Panc1 (cell line): Measurements from ENCODE around the gene TTC28. TPM values are rescaled to one million over a fixed set of nuclear protein-coding genes. Genes with fewer than 3 reads are reported as not detected.

ENCODE experiments used
- ATAC-seq: fragments of 200-7000 bp; cut with Tn5 transposase; 2 replicates; pipeline ENCODE4 v1.9.1; 2020; ENCODE audit warnings: mild to moderate bottlenecking, moderate library complexity
- BruUV-seq: library from RNA; stranded (reverse); fragments of 400-500 nt; replicated peaks from 2 replicates; lab custom pipeline; 2021; lab: Mats Ljungman, UMichigan
- CTCF ChIA-PET: fragments of 300-600 bp; sonication (Branson Sonifier 250); formaldehyde crosslinking; loops from one replicate; lab custom pipeline; 2022; ENCODE audit warnings: antibody characterized with exemption; lab: Charles Lee
- POLR2A ChIA-PET: fragments of 300-600 bp; sonication (Branson Sonifier 250); formaldehyde crosslinking; loops from one replicate; lab custom pipeline; 2022; ENCODE audit warnings: antibody characterized with exemption; lab: Charles Lee
- DNase-seq: peaks from one replicate; pipeline ENCODE4 v3.0.0-alpha.2; 2010; ENCODE audit warnings: low read depth, low spot score
- H3K27ac ChIP-seq: 2 replicates; pipeline ENCODE4 v1.5.1; 2011; ENCODE audit warnings: mild to moderate bottlenecking, low read length, inconsistent platforms
- H3K27me3 ChIP-seq: fragments of 200-500 bp; sonication (Bioruptor generic); 2 replicates; pipeline ENCODE4 v1.6.0; 2014; ENCODE audit warnings: low read length, inconsistent platforms; ENCODE audit not compliant: control insufficient read depth, insufficient read depth
- H3K36me3 ChIP-seq: fragments of 200-500 bp; sonication (Bioruptor generic); 2 replicates; pipeline ENCODE4 v1.5.1; 2014; ENCODE audit warnings: inconsistent platforms, mild to moderate bottlenecking, low read length, moderate library complexity; ENCODE audit not compliant: control insufficient read depth, insufficient read depth
- H3K4me1 ChIP-seq: 2 replicates; pipeline ENCODE4 v1.5.1; 2011; ENCODE audit warnings: inconsistent platforms, mild to moderate bottlenecking, low read length, moderate library complexity; ENCODE audit not compliant: control insufficient read depth, insufficient read depth
- H3K4me3 ChIP-seq, 2 experiments: 2 replicates each; pipeline ENCODE4 v1.5.1; 2011 to 2012; ENCODE audit warnings: low read depth in 2 of 2, low read length in 2 of 2, mild to moderate bottlenecking in 2 of 2, inconsistent platforms in 1 of 2, moderate library complexity in 1 of 2
- H3K9me3 ChIP-seq: fragments of 200-500 bp; sonication (Bioruptor generic); 2 replicates; pipeline ENCODE4 v1.5.1; 2014; ENCODE audit warnings: low read depth, mild to moderate bottlenecking, inconsistent platforms, low read length, moderate library complexity; ENCODE audit not compliant: control insufficient read depth, insufficient read depth
- POLR2AphosphoS5 ChIP-seq: IDR thresholded peaks from 2 replicates; pipeline ENCODE4 v1.6.1; 2012; ENCODE audit warnings: mild to moderate bottlenecking, low read depth, low read length, moderate library complexity
- SIN3A ChIP-seq: IDR thresholded peaks from 2 replicates; pipeline ENCODE4 v1.6.1; 2012; ENCODE audit warnings: low read depth, mild to moderate bottlenecking, low read length, moderate library complexity, borderline replicate concordance; ENCODE audit not compliant: insufficient read depth
- TCF7L2 ChIP-seq: IDR thresholded peaks from 2 replicates; pipeline ENCODE4 v1.6.1; 2011; ENCODE audit warnings: mild to moderate bottlenecking, low read depth, low read length, inconsistent platforms
- in situ Hi-C: cut with HindIII; loops from 2 replicates; pipeline ENCODE4 v1.10.0; 2016; ENCODE audit warnings: low sequenced_read_pairs, low pct_unique_long_range_greater_than_20kb
- intact Hi-C: fragments of 100-400 bp; cut with micrococcal nuclease; formaldehyde crosslinking; loops from one replicate; pipeline ENCODE4 v1.10.0; 2022; ENCODE audit not compliant: unreplicated experiment
- total RNA-seq: library from RNA; stranded (reverse); gene quantifications from one replicate; pipeline ENCODE4 v1.2.1, GENCODE V29; 2021; ENCODE audit not compliant: unreplicated experiment
- TF ChIP-seq, protein P1 (sequence below), 2 experiments: IDR thresholded peaks; 2 replicates each; pipeline ENCODE4 v1.6.1; 2011 to 2012; ENCODE audit warnings: low read depth in 2 of 2, control low read depth in 1 of 2, low read length in 1 of 2, mild to moderate bottlenecking in 1 of 2, moderate library complexity in 1 of 2; ENCODE audit not compliant: insufficient read depth in 1 of 2
- TF ChIP-seq, protein P2 (sequence below): fragments of 450-650 bp; IDR thresholded peaks from 2 replicates; pipeline ENCODE4 v1.5.1; 2017; ENCODE audit warnings: mild to moderate bottlenecking

The TTC28 gene
- total RNA-seq, 1 experiment from 2014 or later = 24.8 TPM

DNA sequence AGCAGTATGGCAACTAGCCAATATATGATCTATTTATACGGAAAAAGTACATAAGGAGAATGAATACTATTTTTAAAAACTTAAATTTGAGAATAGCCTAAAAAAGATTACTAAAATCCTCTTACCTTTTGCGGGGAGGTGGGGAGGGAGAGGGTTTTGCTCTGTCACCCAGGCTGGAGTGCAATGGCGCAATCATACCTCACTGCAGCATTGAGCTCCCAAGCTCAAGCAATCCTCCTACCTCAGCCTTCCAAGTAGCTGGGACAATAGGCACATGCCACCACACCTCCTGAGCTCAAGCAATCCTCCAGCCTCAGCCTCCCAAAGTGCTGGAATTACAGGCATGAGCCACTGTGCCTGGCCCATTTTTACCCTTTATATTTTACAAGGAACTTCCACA lies 82.0 kb downstream of the TTC28 start:
- Histone ChIP-seq H3K27ac (no peak overlapping the region), H3K36me3 (no peaks in the 10 kb centered on the region), H3K4me1 (no peaks in the 10 kb centered on the region; the same call in none of the 2 replicates), H3K4me3 (no peak overlapping the region), H3K9me3 (no peaks in the 10 kb centered on the region), H3K27me3 (no peaks in the 10 kb centered on the region)
- in situ Hi-C loops = no loop called here
- CTCF ChIA-PET = no interaction called here
- ATAC-seq (no peak), DNase-seq (no peak)
- TF ChIP-seq SIN3A (no peak), POLR2AphosphoS5 (no peak), TCF7L2 (no peak)
- TF ChIP-seq, protein P1, sequence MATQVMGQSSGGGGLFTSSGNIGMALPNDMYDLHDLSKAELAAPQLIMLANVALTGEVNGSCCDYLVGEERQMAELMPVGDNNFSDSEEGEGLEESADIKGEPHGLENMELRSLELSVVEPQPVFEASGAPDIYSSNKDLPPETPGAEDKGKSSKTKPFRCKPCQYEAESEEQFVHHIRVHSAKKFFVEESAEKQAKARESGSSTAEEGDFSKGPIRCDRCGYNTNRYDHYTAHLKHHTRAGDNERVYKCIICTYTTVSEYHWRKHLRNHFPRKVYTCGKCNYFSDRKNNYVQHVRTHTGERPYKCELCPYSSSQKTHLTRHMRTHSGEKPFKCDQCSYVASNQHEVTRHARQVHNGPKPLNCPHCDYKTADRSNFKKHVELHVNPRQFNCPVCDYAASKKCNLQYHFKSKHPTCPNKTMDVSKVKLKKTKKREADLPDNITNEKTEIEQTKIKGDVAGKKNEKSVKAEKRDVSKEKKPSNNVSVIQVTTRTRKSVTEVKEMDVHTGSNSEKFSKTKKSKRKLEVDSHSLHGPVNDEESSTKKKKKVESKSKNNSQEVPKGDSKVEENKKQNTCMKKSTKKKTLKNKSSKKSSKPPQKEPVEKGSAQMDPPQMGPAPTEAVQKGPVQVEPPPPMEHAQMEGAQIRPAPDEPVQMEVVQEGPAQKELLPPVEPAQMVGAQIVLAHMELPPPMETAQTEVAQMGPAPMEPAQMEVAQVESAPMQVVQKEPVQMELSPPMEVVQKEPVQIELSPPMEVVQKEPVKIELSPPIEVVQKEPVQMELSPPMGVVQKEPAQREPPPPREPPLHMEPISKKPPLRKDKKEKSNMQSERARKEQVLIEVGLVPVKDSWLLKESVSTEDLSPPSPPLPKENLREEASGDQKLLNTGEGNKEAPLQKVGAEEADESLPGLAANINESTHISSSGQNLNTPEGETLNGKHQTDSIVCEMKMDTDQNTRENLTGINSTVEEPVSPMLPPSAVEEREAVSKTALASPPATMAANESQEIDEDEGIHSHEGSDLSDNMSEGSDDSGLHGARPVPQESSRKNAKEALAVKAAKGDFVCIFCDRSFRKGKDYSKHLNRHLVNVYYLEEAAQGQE (IDR thresholded peaks at IDR 0.05; ENCODE audit: insufficient read depth in 1 of 2, low read depth in 2 of 2, low read length in 1 of 2) = no peak
- TF ChIP-seq, protein P2, sequence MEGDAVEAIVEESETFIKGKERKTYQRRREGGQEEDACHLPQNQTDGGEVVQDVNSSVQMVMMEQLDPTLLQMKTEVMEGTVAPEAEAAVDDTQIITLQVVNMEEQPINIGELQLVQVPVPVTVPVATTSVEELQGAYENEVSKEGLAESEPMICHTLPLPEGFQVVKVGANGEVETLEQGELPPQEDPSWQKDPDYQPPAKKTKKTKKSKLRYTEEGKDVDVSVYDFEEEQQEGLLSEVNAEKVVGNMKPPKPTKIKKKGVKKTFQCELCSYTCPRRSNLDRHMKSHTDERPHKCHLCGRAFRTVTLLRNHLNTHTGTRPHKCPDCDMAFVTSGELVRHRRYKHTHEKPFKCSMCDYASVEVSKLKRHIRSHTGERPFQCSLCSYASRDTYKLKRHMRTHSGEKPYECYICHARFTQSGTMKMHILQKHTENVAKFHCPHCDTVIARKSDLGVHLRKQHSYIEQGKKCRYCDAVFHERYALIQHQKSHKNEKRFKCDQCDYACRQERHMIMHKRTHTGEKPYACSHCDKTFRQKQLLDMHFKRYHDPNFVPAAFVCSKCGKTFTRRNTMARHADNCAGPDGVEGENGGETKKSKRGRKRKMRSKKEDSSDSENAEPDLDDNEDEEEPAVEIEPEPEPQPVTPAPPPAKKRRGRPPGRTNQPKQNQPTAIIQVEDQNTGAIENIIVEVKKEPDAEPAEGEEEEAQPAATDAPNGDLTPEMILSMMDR = no peak
- intact Hi-C loops = no loop called here
- BruUV-seq = no TSS peak
- POLR2A ChIA-PET = interaction anchor here (0.6 kb wide), 1 partner anchor 392 kb away, joined by 3 read pairs; no protein-coding TSS in a partner anchor

DNA sequence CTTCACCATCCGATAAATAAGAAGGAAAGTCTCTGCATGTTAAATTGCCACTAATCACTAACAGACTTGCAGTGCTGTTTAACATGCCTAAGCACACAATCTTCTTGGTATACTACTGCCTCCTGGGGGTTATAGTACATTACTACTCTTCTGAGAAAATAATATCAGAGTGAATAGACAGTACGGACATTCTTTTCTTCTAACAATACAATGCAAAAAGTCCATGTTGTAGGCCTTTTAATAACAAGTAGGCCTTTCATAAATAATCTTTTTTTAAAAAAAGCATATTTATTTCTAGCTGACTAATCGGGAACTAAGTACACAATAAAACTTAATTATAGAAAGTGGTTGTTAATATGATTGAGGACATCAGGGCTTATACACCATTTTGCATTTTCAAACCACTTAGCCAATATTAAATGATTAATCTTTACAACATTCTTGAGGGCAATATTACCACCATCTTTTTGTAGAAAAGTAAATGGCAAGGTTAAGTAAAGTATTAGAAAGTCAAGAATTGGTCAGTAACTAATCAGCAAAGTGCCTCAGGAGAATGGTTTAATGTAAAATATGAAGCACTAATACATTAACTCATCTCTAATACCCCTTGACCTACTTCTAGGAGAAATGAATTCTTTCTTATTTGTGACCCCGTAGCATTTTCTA lies 84.7 kb downstream of the TTC28 start:
- intact Hi-C loops (loop anchor here (5.0 kb wide), 1 partner anchor 543 kb away; no protein-coding TSS in a partner anchor), in situ Hi-C loops (no loop called here)
- no peaks in the 10 kb centered on the region for H3K27me3 ChIP-seq
- CTCF ChIA-PET = interaction anchor here (0.6 kb wide), 1 partner anchor 1898 kb away, joined by 3 read pairs; no protein-coding TSS in a partner anchor
- H3K36me3 ChIP-seq = no peaks in the 10 kb centered on the region
- TF ChIP-seq, protein P2 = peak; percentile 63; the same call in 1 of the 2 replicates
- TF ChIP-seq SIN3A = no peak
- no peak overlapping the region for H3K27ac ChIP-seq
- no peaks in the 10 kb centered on the region; the same call in none of the 2 replicates for H3K4me1 ChIP-seq
- H3K4me3 ChIP-seq = no peak overlapping the region
- ATAC-seq = peak; percentile 94
- peak; percentile 32 for DNase-seq
- BruUV-seq = no TSS peak
- no peaks in the 10 kb centered on the region for H3K9me3 ChIP-seq
- POLR2A ChIA-PET = no interaction called here
